GM12891 (cell line): ENCODE results near the gene CYP2S1.

Experiments
- POLR2A ChIP-seq: IDR thresholded peaks from 2 replicates; pipeline ENCODE4 v1.6.1; 2011; ENCODE audit warnings: low read depth, low read length, control low read depth
- POLR2AphosphoS5 ChIP-seq: IDR thresholded peaks from 2 replicates; pipeline ENCODE4 v1.6.1; 2011; ENCODE audit warnings: low read depth, low read length, control low read depth
- TAF1 ChIP-seq: IDR thresholded peaks from 2 replicates; pipeline ENCODE4 v1.6.1; 2011; ENCODE audit warnings: low read depth, low read length, control low read depth

DNA sequence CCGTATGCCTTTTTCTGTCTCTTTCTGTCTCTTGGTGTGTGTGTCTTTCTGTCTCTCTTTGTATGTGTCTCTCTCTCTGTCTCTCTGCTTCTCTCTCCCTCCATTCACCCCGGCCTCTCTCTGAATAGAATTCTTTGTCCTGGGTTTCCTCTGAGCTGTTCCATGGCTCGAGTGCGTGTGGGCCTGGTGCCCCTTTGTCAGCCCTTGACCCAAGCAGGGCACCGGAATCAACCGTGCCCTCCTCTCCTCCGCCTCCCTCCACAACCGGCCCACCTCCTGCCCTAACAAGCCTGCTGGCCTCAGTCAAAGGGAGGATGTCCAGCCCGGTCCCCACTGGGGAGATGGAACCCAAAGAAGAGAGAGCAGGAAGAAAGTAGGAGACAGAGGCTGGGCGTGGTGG, 29.2 kb downstream of the CYP2S1 start:
- TF ChIP-seq POLR2A = no peak
- TF ChIP-seq POLR2AphosphoS5 = no peak
- TF ChIP-seq TAF1 = no peak
